PC-3 (cell line): ENCODE data around the gene CYLC1. TPM values are rescaled to one million over a fixed set of nuclear protein-coding genes. Genes with fewer than 3 reads are reported as not detected.
A peak's percentile ranks its signal among the peaks of the same experiment; 100 is the strongest.

Experiments
- ATAC-seq: fragments of 200-7000 bp; cut with Tn5 transposase; 2 replicates; pipeline ENCODE4 v1.9.1; 2020; ENCODE audit warnings: mild to moderate bottlenecking, moderate library complexity
- BruUV-seq: library from RNA; stranded (reverse); fragments of 400-500 nt; replicated peaks from 2 replicates; lab custom pipeline; 2021; lab: Mats Ljungman, UMichigan
- CTCF ChIA-PET: fragments of 300-600 bp; sonication (Branson Sonifier 250); formaldehyde crosslinking; loops from one replicate; lab custom pipeline; 2022; ENCODE audit warnings: antibody characterized with exemption; lab: Charles Lee
- POLR2A ChIA-PET: fragments of 300-600 bp; sonication (Branson Sonifier 250); formaldehyde crosslinking; loops from one replicate; lab custom pipeline; 2022; ENCODE audit warnings: antibody characterized with exemption; ENCODE audit not compliant: unreplicated experiment; lab: Charles Lee
- DNase-seq: peaks from one replicate; pipeline ENCODE4 v3.0.0-alpha.2; 2015
- H2AFZ ChIP-seq: fragments of 300-600 bp; sonication (generic); 2 replicates; pipeline ENCODE4 v1.6.0; 2016; ENCODE audit warnings: antibody characterized with exemption, low read length
- H3F3A ChIP-seq: fragments of 300-600 bp; sonication (generic); one replicate; pipeline ENCODE4 v1.6.0; 2017; ENCODE audit warnings: antibody characterized with exemption, low read length, control low read depth, mild to moderate bottlenecking; ENCODE audit not compliant: unreplicated experiment
- H3K27ac ChIP-seq: fragments of 300-600 bp; sonication (generic); 2 replicates; pipeline ENCODE4 v1.5.1; 2016; ENCODE audit warnings: mild to moderate bottlenecking, low read length
- H3K27me3 ChIP-seq: fragments of 300-600 bp; sonication (generic); 2 replicates; pipeline ENCODE4 v1.6.1; 2016; ENCODE audit warnings: low read length, mixed read lengths
- H3K36me3 ChIP-seq: fragments of 300-600 bp; sonication (generic); 2 replicates; pipeline ENCODE4 v1.6.1; 2016; ENCODE audit warnings: low read depth, mixed run types, low read length, mixed read lengths
- H3K4me1 ChIP-seq: fragments of 300-600 bp; sonication (generic); 2 replicates; pipeline ENCODE4 v1.5.1; 2016; ENCODE audit warnings: low read length; ENCODE audit not compliant: insufficient read depth
- H3K4me2 ChIP-seq: fragments of 300-600 bp; sonication (generic); 2 replicates; pipeline ENCODE4 v1.6.0; 2016; ENCODE audit warnings: low read length
- H3K4me3 ChIP-seq: fragments of 300-600 bp; sonication (generic); 2 replicates; pipeline ENCODE4 v1.5.1; 2016; ENCODE audit warnings: mild to moderate bottlenecking, low read length, mixed read lengths
- H3K79me2 ChIP-seq: fragments of 300-600 bp; sonication (generic); 2 replicates; pipeline ENCODE4 v1.6.1; 2017; ENCODE audit warnings: low read length, mixed read lengths
- H3K9ac ChIP-seq: fragments of 300-600 bp; sonication (generic); 2 replicates; pipeline ENCODE4 v1.6.0; 2016; ENCODE audit warnings: mild to moderate bottlenecking, low read length
- H3K9me2 ChIP-seq: fragments of 300-600 bp; sonication (generic); replicated peaks from 2 replicates; pipeline ENCODE4 v1.6.1; 2016; ENCODE audit warnings: mixed run types, low read length, mixed read lengths
- H3K9me3 ChIP-seq: fragments of 300-600 bp; sonication (generic); 2 replicates; pipeline ENCODE4 v1.6.1; 2016; ENCODE audit warnings: low read length, mixed read lengths
- H4K20me1 ChIP-seq: fragments of 300-600 bp; sonication (generic); 2 replicates; pipeline ENCODE4 v1.6.1; 2016; ENCODE audit warnings: low read length, mixed read lengths
- EZH2 ChIP-seq: fragments of 300-600 bp; sonication (generic); IDR thresholded peaks from one replicate; pipeline ENCODE4 v1.6.1; 2017; ENCODE audit warnings: antibody characterized with exemption, mild to moderate bottlenecking, low read length; ENCODE audit not compliant: unreplicated experiment
- EZH2phosphoT487 ChIP-seq: fragments of 300-600 bp; sonication (generic); IDR thresholded peaks from 2 replicates; pipeline ENCODE4 v1.6.1; 2018; ENCODE audit warnings: mild to moderate bottlenecking, antibody characterized with exemption, low read length, borderline replicate concordance
- intact Hi-C: fragments of 100-400 bp; cut with micrococcal nuclease; formaldehyde crosslinking; loops from 2 replicates; pipeline ENCODE4 v1.9.0; 2023
- total RNA-seq: library from RNA; depleted of rRNA; stranded (reverse); fragments of >200 nt; gene quantifications from 2 replicates; pipeline ENCODE4 v1.2.3, GENCODE V29; 2014
- TF ChIP-seq, protein P1 (sequence below): fragments of 300-600 bp; sonication (generic); conservative IDR thresholded peaks from 2 replicates; pipeline ENCODE4 v1.5.1; 2017; ENCODE audit warnings: antibody characterized with exemption, low read depth, mild to moderate bottlenecking, low read length

Gene CYLC1
- total RNA-seq, 1 experiment from 2014 or later, result not detected

GRCh38 chrX:83892433-83892832 is 31.5 kb downstream of the CYLC1 start:
- no peak overlapping the region for H2AFZ ChIP-seq
- no peaks in the 10 kb centered on the region for H3K27me3 ChIP-seq
- DNase-seq, result no peak
- no peaks in the 10 kb centered on the region for H4K20me1 ChIP-seq
- TF ChIP-seq EZH2 (no peak), EZH2phosphoT487 (no peak)
- TF ChIP-seq, protein P1, sequence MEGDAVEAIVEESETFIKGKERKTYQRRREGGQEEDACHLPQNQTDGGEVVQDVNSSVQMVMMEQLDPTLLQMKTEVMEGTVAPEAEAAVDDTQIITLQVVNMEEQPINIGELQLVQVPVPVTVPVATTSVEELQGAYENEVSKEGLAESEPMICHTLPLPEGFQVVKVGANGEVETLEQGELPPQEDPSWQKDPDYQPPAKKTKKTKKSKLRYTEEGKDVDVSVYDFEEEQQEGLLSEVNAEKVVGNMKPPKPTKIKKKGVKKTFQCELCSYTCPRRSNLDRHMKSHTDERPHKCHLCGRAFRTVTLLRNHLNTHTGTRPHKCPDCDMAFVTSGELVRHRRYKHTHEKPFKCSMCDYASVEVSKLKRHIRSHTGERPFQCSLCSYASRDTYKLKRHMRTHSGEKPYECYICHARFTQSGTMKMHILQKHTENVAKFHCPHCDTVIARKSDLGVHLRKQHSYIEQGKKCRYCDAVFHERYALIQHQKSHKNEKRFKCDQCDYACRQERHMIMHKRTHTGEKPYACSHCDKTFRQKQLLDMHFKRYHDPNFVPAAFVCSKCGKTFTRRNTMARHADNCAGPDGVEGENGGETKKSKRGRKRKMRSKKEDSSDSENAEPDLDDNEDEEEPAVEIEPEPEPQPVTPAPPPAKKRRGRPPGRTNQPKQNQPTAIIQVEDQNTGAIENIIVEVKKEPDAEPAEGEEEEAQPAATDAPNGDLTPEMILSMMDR, result no peak
- H3K9ac ChIP-seq, result no peak overlapping the region
- no peaks in the 10 kb centered on the region for H3K9me3 ChIP-seq
- no peak overlapping the region for H3K27ac ChIP-seq
- no peaks in the 10 kb centered on the region for H3K9me2 ChIP-seq
- no TSS peak for BruUV-seq
- no peaks in the 10 kb centered on the region for H3K4me1 ChIP-seq
- H3K4me3 ChIP-seq, result no peak overlapping the region
- no peak for ATAC-seq
- no peak overlapping the region for H3K4me2 ChIP-seq
- H3F3A ChIP-seq, result no peaks in the 10 kb centered on the region
- ChIA-PET POLR2A (no interaction called here), CTCF (no interaction called here)
- no peaks in the 10 kb centered on the region for H3K79me2 ChIP-seq
- no peaks in the 10 kb centered on the region for H3K36me3 ChIP-seq
- intact Hi-C loops, result no loop called here

DNA sequence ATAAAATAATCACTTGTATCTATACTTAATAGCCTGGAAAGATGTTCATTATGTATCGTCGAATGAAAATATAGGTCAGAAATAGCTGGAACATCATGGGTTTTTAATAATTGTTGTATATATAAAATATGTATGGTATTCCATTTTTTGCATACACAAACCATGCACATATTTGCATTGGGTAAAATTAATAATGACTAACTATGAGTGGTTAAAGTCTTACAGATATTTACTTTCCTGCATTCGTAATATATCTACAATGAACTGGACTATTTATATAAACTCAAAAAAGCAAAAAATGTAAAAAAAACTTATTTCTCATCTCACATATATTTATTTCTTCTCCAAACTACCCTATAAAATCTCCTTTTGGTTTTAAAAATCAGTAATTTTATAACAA is 46.0 kb downstream of the CYLC1 start:
- Histone ChIP-seq H3K36me3 (no peaks in the 10 kb centered on the region), H2AFZ (no peak overlapping the region), H3K27me3 (no peaks in the 10 kb centered on the region), H4K20me1 (no peaks in the 10 kb centered on the region), H3K79me2 (no peaks in the 10 kb centered on the region), H3K9me3 (no peaks in the 10 kb centered on the region), H3K9me2 (no peaks in the 10 kb centered on the region), H3F3A (no peaks in the 10 kb centered on the region), H3K27ac (peak overlapping the region; percentile 55), H3K4me2 (no peak overlapping the region), H3K9ac (no peak overlapping the region), H3K4me1 (peaks cover 3% of the 10 kb centered on the region; the same call in 1 of the 2 replicates), H3K4me3 (no peak overlapping the region)
- ATAC-seq (peak; percentile 96), DNase-seq (peak; percentile 35)
- no TSS peak for BruUV-seq
- TF ChIP-seq EZH2 (no peak), EZH2phosphoT487 (no peak)
- TF ChIP-seq, protein P1, result no peak
- POLR2A ChIA-PET, result no interaction called here
- CTCF ChIA-PET, result no interaction called here
- intact Hi-C loops, result no loop called here

DNA sequence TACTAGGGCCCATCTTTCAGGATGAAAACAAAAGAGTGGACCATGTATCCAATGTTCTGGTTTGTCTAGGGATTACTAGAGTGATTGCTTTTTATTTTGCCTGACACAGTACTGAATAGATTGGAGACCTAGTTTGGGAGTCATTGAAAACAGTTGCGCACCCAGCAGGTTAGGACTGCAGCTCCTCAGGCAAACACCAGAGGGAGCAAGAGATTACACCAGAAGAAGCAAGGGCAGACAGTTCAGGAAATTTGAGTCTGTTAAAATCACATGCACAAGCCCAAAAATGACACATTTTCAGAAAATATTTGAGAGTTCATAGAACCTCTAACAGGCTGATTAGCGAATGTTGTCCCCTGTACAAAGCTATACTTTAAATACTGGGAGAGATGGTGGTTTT is 55.6 kb downstream of the CYLC1 start:
- intact Hi-C loops, result no loop called here
- ATAC-seq (no peak), DNase-seq (peak; percentile 55)
- Histone ChIP-seq H4K20me1 (no peaks in the 10 kb centered on the region), H3K9me2 (no peaks in the 10 kb centered on the region), H3K4me3 (no peak overlapping the region), H3F3A (no peaks in the 10 kb centered on the region), H3K4me2 (no peak overlapping the region), H3K27me3 (no peaks in the 10 kb centered on the region), H2AFZ (no peak overlapping the region), H3K79me2 (no peaks in the 10 kb centered on the region), H3K4me1 (no peaks in the 10 kb centered on the region), H3K36me3 (no peaks in the 10 kb centered on the region), H3K9ac (no peak overlapping the region), H3K27ac (no peak overlapping the region), H3K9me3 (no peaks in the 10 kb centered on the region)
- POLR2A ChIA-PET, result no interaction called here
- no TSS peak for BruUV-seq
- CTCF ChIA-PET, result no interaction called here
- no peak for TF ChIP-seq EZH2
- TF ChIP-seq, protein P1, result peak; percentile 74
